ENCODE data around the gene PLPPR1. TPM values are rescaled to one million over a fixed set of nuclear protein-coding genes. Genes with fewer than 3 reads are reported as not detected.

The PLPPR1 gene
- polyA plus RNA-seq, 3 donors = not detected

- no peaks in the 10 kb centered on the region for H3K79me2 ChIP-seq (ENCODE audit: insufficient read depth, low read length)
- intact Hi-C loops (cut with micrococcal nuclease) = no loop called here
- no peak overlapping the region for H3K4me2 ChIP-seq (replicated peaks; ENCODE audit: extremely low read depth, low read length, poor library complexity, severe bottlenecking)
- H3K27me3 Mint-ChIP-seq (ENCODE audit: low read depth in 3 of 3) = no peaks in the 10 kb centered on the region
- H3K4me3 ChIP-seq (replicated peaks in 1 of 3; ENCODE audit: low read depth in 2 of 3, low read length in 3 of 3) = no peak overlapping the region
- no peak overlapping the region for H2AFZ ChIP-seq (ENCODE audit: insufficient read depth, low read depth, low read length, poor library complexity, severe bottlenecking)
- no peaks in the 10 kb centered on the region for H3K4me1 ChIP-seq (ENCODE audit: control insufficient read depth in 1 of 2, insufficient read depth in 2 of 2, low read length in 2 of 2)
- no peak overlapping the region for H3K27ac ChIP-seq (ENCODE audit: low read depth in 1 of 2, low read length in 2 of 2)
- H3K9me3 Mint-ChIP-seq = no peaks in the 10 kb centered on the region
- no peaks in the 10 kb centered on the region for H4K20me1 ChIP-seq (ENCODE audit: insufficient read depth, low read length)
- H3K4me3 Mint-ChIP-seq = no peak overlapping the region
- TF ChIP-seq CTCF (IDR thresholded peaks at IDR 0.05) = no peak
- no CpG with 5 or more reads among the region's 1 CpG for WGBS (ENCODE audit: insufficient coverage)
- no peaks in the 10 kb centered on the region for H3K36me3 Mint-ChIP-seq
- H3K36me3 ChIP-seq (replicated peaks in 1 of 2; ENCODE audit: control insufficient read depth in 1 of 2, insufficient read depth in 2 of 2, low read length in 2 of 2) = no peaks in the 10 kb centered on the region
- H3K9me3 ChIP-seq (replicated peaks in 1 of 2; ENCODE audit: control insufficient read depth in 1 of 2, insufficient read depth in 1 of 2, low read length in 2 of 2) = no peaks in the 10 kb centered on the region
- H3K9ac ChIP-seq (ENCODE audit: insufficient read depth, low read length, poor library complexity, severe bottlenecking) = no peak overlapping the region
- H3K27ac Mint-ChIP-seq = no peak overlapping the region
- H3K4me1 Mint-ChIP-seq = no peaks in the 10 kb centered on the region
- H3K27me3 ChIP-seq (ENCODE audit: control insufficient read depth in 2 of 2, insufficient read depth in 2 of 2, low read length in 2 of 2) = no peaks in the 10 kb centered on the region
- no peak for DNase-seq
Measured at GRCh38 chr9:101162231-101162630, 133.7 kb downstream of the PLPPR1 start.

- H3K4me1 Mint-ChIP-seq = no peaks in the 10 kb centered on the region
- 67% methylated on average over 1 of the region's 1 CpG for WGBS (ENCODE audit: insufficient coverage)
- Histone ChIP-seq H3K4me3 (replicated peaks in 1 of 3; ENCODE audit: low read depth in 2 of 3, low read length in 3 of 3) (no peak overlapping the region), H3K4me1 (ENCODE audit: control insufficient read depth in 1 of 2, insufficient read depth in 2 of 2, low read length in 2 of 2) (no peaks in the 10 kb centered on the region), H3K4me2 (replicated peaks; ENCODE audit: extremely low read depth, low read length, poor library complexity, severe bottlenecking) (no peak overlapping the region), H3K27me3 (ENCODE audit: control insufficient read depth in 2 of 2, insufficient read depth in 2 of 2, low read length in 2 of 2) (no peaks in the 10 kb centered on the region), H3K27ac (ENCODE audit: low read depth in 1 of 2, low read length in 2 of 2) (no peak overlapping the region), H3K79me2 (ENCODE audit: insufficient read depth, low read length) (no peaks in the 10 kb centered on the region), H3K36me3 (replicated peaks in 1 of 2; ENCODE audit: control insufficient read depth in 1 of 2, insufficient read depth in 2 of 2, low read length in 2 of 2) (no peaks in the 10 kb centered on the region), H4K20me1 (ENCODE audit: insufficient read depth, low read length) (no peaks in the 10 kb centered on the region), H3K9me3 (replicated peaks in 1 of 2; ENCODE audit: control insufficient read depth in 1 of 2, insufficient read depth in 1 of 2, low read length in 2 of 2) (no peaks in the 10 kb centered on the region), H2AFZ (ENCODE audit: insufficient read depth, low read depth, low read length, poor library complexity, severe bottlenecking) (no peak overlapping the region), H3K9ac (ENCODE audit: insufficient read depth, low read length, poor library complexity, severe bottlenecking) (no peak overlapping the region)
- H3K4me3 Mint-ChIP-seq = no peak overlapping the region
- no peaks in the 10 kb centered on the region for H3K27me3 Mint-ChIP-seq (ENCODE audit: low read depth in 3 of 3)
- TF ChIP-seq CTCF (IDR thresholded peaks at IDR 0.05) = no peak
- intact Hi-C loops (cut with micrococcal nuclease) = no loop called here
- H3K9me3 Mint-ChIP-seq = peaks cover 0 to 1% (median 0%) of the 10 kb centered on the region in 7 donors
- DNase-seq = no peak
- H3K27ac Mint-ChIP-seq = no peak overlapping the region
- no peaks in the 10 kb centered on the region for H3K36me3 Mint-ChIP-seq
Measured at GRCh38 chr9:101165131-101165530, 136.6 kb downstream of the PLPPR1 start.

All from CD14-positive monocyte (primary cell).